ENCODE data around the gene SLC6A18.
A peak's percentile ranks its signal among the peaks of the same experiment; 100 is the strongest.
"Not testable (repeated sequence)": the region's sequence is repeated elsewhere in the genome, so short reads cannot be mapped to it uniquely, and the experiment has no call there.

The SLC6A18 gene

DNA sequence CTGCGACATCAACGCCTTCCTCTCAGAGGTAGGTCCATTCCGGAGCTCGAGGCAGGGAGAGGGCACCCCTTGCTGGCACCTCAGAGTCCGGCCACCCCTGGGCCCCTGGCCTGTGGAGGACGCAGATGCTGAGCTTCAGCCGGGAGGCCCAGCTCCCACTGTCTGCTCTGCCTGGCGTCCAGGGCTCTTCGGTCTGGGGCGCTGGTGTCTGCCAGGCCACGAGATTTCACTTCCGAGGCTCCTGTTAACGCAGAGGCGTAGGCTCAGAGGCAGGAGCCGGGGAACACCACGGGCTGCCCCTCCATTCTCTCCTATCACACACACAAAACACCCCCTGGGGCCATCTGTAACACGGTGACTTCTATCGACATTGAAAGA lies 8.3 kb upstream of the SLC6A18 start:
- DNase-seq, result no peak

DNA sequence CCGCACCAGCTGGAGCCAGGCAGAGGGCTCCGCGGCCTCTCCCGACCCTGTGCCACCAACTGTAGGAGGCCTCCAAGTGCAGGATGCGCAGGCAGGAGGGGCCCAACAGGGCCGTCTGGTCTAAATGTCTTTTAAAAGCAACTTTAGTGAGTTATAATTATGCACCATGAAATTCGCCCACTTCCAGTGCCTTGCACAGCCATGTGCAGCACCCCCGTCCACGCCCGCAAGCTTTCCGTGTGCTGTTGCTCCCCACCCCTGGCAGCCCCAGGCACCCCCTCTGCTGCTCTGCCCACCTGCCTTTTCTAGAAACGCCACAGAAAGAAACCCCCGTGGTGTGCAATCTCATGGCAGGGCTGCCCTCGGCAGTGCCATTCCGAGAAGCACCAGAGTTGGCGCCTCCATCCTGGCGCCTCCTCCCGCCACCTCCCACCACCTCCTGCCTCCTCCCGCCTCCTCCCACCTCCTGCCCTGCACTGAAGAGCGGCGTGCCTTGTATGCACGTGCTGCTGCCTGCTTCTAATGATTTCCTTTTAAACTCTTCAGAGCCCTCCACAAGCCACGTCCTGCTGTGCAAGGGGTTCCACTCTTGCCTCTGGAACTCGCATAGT lies 7.5 kb upstream of the SLC6A18 start:
- DNase-seq, result no peak

DNA sequence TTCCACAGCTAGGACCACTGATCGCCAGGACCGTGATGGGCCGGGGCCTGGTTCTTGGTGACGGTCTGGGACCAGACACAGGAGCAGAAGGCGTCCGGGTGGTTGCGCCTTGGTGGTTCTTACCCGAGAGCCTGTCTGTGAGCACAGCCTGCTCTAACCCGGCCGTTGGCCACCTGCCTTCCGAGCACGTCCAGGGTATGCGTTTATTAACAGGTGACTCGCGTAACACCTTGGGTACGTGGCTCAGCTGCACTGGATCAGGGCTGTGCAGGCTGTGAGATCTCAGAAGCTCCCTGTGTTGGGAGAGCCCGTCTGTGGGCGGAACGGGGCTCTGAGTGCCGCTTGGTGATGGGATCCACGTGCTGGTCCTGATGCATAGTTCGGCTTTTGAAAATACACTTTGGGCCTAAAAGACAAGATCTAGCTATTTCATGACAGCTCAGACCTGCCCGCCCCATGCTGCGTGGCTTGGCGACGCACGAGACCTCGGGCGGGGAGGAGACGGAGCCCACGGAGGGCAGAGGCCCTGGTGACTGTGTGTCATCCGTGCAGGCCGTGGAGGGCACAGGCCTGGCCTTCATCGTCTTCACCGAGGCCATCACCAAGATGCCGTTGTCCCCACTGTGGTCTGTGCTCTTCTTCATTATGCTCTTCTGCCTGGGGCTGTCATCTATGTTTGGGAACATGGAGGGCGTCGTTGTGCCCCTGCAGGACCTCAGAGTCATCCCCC lies 6.7 kb upstream of the SLC6A18 start:
- no peak for DNase-seq

DNA sequence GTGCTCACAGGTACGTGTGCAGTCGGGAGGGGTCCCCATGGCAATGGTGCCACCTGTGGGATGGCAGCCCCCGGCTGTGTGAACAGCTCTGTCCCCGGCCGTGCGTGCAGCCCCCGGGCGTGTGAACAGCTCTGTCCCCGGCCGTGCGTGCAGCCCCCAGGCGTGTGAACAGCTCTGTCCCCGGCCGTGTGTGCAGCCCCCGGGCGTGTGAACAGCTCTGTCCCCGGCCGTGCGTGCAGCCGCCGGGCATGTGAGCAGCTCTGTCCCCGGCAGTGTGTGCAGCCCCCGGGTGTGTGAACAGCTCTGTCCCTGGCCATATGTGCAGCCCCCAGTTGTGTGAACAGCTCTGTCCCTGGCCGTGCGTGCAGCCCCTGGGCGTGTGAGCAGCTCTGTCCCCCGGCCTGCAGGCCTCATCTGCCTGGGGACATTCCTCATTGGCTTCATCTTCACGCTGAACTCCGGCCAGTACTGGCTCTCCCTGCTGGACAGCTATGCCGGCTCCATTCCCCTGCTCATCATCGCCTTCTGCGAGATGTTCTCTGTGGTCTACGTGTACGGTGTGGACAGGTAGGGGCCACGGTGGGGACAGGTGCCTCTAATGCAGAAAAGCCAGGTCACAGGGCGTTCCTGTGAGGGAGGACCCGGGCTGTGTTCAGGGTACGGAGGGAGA lies 5.9 kb upstream of the SLC6A18 start:
- no peak for DNase-seq

DNA sequence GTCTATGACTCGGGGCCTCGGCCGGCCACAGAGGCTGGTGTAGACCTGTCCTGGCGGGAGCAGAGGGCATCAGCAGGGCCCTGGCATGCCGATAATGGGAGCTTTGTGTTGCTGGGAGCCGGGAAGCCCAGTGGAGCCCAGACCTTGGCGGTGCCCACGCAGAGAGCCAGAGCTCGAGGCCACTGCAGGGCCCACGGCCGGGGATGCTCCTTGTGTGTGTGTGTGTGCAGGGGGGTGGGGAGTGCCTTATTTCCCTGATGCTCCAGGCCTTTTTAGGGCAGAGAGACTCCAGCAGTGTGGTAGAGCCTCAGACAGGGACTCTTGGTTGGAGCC lies 5.4 kb upstream of the SLC6A18 start:
- DNase-seq, result no peak

DNA sequence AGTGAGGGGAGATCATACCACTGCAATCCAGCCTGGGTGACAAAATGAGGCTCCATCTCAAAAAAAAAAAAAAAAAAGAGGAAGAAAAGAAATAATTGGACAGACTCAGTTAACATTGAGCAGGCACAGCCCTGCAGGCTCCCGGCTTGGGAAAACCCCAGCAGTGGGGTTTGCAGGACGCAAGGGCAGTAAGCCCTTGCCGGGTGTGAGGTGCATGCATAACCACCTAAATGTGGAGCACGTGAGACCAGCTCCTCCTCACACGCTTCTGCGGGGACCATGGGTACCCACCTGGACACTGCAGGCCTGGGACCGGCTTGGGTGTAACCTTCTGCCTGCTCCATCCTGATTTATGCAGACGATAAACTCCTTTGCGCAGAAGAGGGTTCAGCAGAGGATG lies 4.8 kb upstream of the SLC6A18 start:
- no peak for DNase-seq

DNA sequence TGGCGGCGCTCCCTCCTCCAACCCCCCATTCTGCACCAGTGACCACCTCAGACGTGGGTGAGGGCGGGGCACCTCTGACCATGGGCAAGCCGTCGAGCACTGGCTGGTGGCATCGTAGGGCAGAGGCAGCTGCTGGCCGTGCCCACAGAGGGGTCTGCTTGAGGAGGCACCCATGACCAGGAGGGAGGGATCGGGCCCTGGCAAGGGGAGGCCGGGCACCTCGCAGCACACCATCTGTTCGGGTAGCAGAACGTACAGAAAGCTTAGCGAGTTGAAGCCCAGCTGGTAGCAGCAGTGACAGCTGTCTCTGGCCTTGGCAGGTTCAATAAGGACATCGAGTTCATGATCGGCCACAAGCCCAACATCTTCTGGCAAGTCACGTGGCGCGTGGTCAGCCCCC lies 4.3 kb upstream of the SLC6A18 start:
- DNase-seq, result peak; percentile 10

DNA sequence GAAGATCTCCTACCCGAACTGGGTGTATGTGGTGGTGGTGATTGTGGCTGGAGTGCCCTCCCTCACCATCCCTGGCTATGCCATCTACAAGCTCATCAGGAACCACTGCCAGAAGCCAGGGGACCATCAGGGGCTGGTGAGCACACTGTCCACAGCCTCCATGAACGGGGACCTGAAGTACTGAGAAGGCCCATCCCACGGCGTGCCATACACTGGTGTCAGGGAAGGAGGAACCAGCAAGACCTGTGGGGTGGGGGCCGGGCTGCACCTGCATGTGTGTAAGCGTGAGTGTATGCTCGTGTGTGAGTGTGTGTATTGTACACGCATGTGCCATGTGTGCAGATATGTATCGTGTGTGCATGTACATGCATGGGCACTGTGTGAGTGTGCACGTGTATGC lies 3.5 kb upstream of the SLC6A18 start:
- DNase-seq, result no peak

DNA sequence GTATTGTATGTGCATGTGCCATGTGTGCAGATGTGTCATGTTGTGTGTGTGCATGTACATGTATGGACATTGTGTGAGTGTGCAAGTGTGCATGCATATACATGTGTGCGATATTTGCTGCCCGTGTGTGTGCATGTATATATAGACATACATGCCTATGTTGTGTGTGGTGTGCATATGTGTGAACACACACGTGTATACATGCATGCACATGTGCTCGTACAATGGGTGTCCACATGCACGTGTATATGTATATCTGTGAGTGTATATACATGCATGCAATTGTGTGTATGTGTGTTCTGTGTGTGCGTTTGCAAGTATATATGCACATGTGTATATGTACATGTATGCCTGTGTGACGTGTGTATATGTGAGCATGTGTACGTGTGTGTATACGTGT lies 3.0 kb upstream of the SLC6A18 start:
- no peak for DNase-seq

DNA sequence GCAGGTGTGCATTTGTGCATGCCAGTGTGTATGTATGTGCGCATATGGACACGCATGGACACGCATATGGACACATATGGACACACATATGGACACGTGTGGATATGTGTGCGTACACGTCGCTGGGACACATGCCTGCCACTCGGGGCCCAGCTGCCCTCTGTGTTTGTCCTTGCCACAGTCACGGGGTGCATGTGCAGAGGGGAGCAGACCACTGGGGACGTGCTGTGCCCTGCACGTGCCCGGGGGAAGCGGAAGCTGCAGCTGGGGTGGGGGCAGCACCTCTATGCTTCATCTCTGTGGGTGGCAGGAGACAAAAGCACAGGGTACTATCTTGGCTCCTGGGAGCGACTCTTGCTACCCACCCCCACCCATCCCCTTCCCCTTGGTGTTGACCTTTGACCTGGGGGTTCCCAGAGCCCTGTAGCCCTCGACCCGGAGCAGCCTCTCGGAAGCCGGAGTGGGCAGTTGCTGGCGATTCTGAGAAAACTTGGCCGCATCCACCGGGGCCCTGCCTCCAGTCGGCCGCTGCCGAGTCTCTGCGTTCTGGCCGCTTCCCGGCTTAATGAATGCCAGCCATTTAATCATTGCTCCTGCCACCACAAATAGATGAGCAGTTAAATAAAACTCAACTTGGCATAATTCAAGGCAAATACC lies 2.4 kb upstream of the SLC6A18 start:
- DNase-seq, result no peak

DNA sequence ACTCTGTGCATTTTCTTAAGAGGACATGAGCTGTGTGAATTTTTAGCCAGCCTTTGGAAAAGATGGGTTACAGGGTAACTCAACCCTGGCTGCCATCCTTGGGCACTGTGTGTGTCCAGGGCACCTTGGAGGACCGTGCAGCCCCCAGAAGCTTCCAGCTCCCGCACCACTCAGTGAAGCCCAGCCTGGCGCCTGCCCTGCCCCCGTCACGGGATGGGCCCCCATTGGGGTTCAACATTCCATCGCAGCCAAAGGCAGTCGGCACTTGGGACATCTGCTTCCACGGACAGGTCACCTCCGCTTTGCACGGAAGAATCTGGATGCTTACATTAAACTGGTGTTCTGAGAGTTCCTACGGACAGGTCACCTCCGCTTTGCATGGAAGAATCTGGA lies 1.9 kb upstream of the SLC6A18 start:
- no peak for DNase-seq

DNA sequence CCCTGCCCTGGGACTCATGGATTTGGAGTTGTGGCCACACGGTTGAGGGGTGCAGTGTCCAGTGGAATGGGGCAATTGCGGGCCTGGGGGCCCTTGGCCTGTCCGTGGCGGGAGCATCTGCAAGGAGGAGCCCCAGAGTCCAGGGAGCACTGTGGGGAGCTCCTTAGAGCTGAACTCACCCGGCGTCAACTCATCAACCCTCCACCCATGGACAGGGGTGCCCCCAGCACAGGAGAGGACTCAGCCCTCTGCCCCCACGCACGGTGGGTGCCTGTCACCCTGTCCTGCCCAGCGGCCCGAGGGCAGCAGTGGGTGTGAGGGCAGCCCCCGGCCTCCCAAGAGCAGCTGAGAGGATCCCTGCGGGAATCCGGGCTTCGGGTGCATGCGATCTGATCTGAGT lies 550 bp upstream of the SLC6A18 start:
- DNase-seq, result no peak

DNA sequence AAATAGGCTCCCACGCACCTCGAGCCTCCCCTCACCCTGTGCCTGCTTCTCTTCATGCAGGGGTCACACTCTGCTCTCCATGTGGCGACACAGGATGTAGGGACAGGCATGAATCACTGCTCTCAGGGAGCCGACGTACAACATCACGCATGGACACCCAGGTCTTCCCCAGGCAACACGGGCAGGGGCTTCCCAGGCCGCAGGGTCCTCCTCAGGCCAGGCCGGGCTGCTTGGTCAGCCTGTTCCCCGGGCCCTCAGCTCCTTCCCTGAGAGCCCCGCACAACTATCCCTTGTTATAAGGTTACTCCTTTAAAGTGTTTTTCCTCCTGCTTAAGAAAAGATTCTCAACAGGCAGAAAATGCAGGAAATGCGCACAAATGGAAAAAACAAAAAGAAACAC lies 1.1 kb downstream of the SLC6A18 start:
- DNase-seq, result no peak

DNA sequence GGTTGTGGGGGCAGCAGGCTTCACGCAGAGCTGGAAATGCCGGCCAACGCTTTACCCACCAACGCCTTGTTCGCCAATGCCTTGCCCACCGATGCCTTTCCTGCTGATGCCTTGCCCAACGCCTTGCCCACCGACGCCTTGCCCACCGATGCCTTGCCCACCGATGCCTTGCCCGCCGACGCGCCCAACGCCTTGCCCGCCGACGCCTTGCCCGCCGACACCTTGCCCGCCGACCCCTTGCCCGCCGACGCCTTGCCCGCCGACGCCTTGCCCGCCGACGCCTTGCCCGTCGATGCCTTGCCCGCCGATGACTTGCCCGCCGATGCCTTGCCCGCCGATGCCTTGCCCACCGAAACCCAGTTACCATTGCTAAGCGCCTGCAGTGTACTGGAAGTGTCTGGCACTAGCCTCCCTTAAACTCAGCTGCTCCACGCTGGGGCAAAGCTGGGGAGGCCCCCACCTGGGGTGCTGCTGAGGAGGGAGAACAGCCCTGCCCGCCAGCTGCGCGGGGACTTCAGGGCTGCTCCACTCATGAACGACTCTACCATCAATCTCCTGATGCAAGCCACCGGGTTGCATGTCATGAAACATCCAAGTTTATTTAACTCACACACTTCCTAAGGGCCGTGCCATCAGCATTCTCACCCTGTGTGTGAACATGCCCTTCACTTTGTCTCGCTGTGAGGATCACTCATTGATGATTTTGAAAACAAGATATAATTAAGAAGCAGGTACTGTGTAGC lies 1.8 kb downstream of the SLC6A18 start:
- DNase-seq, result no peak

DNA sequence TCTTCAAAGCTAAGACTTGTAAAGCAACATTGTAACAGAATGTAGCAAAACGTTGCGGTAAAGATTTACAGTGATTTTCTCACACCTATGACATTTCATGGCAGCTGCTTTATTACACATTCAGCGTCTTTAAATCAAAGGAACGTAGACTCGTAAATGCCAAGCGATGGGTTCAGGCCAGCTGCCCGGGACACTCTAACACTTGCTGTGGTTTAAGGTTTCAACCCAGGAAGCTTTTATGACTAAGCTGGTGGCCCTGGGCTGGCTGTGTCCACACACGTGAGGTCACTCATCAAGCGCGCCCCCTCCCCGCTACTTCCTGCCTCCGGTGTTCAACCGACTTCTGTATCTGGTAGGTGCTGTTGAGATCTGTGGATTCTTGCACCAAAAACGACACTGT lies 2.5 kb downstream of the SLC6A18 start:
- peak; percentile 57 for DNase-seq

DNA sequence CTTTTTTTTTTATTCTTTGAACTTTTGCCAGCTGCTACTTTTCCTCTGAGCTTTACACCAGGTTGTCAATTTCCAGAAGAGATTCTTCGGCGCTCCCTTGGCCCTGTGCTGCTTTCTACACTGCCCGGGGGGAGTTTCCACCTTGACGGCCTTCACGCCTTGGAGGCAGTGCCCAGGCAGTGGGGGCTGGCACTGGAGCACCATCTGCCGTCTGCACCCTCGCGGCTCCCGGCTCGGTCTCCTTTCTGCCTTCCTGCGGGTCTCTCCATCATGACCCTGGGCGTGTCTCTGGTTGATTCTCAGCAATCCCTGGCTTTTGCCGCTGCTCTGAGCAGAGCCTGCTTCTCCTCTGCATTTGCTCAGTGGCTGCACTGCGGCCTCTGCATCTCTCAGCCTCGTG lies 2.9 kb downstream of the SLC6A18 start:
- DNase-seq, result peak; percentile 27

DNA sequence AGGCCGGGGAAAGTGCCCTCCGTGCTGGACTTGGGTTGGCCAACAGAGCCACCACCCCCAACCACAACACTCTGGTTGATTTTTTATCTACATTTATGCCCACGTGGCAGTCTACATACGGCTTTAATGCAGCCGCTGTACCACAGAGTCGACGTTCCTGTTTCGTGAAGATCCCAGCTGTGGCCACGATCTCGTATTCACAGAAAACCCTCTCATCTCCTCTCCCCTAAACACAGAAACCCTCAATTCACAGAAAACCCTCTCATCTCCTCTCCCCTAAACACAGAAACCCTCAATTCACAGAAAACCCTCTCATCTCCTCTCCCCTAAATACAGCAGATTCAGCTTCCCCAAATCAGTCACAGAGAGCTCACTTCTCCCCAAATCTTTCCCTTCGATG lies 3.8 kb downstream of the SLC6A18 start:
- not testable (repeated sequence) for DNase-seq

DNA sequence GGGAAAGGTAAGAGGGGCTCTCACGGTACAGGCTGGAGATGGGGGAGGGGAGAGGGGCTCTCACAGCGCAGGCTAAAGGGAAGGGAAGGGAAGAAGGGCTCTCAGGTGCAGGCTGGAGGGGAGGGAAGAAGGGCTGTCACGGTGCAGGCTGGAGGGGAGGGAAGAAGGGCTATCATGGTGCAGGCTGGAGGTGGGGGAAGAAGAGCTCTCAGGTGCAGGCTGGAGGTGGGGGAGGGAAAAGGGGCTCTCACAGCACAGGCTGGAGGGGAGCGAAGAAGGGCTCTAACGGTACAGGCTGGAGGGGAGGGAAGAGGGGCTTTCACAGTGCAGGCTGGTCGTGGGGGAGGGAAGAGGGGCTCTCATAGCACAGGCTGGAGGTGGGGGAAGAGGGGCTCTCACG lies 4.6 kb downstream of the SLC6A18 start:
- no peak for DNase-seq

DNA sequence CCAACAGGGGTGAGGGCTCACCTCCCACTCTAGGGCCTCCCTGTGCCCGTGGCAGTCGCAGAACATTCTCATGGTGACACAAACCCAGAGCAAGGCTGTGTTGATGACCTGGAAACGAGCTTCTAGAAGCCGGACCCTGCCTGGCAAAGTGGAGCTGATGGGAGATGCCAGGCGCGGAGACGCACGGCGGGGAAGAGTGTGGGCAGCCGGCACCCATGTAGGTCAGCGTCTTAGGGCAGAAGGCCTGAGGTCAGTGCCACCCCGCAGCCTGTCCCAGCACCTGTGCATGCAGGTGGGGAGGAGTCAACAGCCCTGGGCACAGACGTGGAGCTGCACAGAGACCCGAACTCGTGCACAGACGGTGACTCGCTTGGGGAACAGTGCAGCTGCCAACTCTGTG lies 5.4 kb downstream of the SLC6A18 start:
- DNase-seq, result no peak

DNA sequence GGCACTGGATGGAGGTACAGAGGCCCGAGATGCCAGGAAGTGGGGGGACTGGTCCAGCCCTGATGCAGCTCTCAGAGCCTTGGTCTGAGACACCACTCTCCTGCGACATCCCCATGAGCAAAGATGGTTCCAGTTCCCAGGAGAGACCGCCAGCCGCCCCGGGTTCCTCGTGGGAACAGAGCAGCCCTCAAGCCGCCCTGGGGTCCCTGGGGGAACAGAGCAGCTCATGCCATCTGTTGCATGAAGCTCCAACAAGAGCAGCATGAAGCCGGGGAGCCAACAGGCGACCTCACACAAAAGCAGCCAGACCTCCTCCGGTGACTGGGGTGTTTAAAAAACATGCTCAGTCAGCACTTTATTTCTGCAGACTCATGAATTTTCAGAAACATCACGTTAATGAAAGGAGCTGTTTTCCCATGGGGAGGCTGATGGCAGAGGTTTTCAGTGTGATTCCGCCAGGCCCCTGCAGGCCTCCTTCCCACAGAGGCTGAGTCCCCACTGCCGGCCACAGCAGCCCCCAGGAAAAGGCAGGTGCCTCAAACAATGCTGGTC lies 6.2 kb downstream of the SLC6A18 start:
- peak; percentile 10 for DNase-seq

DNA sequence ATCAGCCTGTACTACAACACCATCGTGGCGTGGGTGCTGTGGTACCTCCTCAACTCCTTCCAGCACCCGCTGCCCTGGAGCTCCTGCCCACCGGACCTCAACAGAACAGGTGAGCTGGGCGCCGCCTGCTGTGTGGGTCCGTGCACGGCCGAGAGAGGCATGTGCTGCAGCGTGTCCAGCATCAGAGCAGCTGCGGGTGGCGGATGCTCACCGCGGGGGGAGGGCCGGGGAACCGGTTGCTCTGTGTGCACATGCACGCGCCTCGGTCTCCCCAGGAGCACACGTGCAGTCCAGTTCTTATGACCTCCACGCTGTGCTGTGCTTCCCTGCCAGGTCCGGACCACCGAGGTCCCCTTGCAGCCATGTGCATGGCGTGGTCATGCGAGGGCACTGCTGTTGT lies 7.6 kb downstream of the SLC6A18 start:
- DNase-seq, result no peak

DNA sequence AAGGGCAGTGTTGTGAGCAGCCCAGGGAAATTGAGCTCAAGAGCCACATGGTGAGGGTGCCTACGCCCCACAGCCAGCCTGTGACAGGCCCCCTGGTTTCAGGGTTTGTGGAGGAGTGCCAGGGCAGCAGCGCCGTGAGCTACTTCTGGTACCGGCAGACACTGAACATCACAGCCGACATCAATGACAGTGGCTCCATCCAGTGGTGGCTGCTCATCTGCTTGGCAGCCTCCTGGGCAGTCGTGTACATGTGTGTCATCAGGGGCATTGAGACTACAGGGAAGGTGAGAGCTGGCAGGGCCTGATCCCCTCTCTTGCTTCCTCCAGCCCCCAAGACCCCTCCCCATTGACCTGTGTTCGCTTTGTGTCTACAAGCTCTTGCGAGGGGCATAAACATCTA lies 10.2 kb downstream of the SLC6A18 start:
- no peak for DNase-seq

DNA sequence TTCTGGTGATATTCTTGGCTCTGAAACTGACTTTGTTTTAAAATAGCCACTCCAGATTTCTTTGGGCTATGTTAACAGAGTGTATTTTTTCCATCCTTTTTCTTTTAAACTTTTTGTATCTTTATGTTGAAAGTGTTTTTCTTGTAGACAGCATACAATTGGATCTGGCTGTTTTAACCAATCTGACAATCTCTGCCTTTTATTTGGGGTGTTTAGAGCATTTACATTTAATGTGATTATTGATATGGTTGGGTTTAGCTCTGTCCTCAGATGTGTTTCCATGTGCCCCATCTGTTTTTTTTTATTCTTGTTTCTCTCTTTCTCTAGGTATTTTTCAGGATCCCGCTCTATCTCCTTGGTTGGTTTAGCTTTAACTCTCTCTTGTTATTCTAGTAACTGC lies 10.7 kb downstream of the SLC6A18 start:
- no peak for DNase-seq

Data from DMS 273 treated with DMSO at 0.1 percent for 48 hours (cell line).